ENCODE results near the gene CDK6.

DNA sequence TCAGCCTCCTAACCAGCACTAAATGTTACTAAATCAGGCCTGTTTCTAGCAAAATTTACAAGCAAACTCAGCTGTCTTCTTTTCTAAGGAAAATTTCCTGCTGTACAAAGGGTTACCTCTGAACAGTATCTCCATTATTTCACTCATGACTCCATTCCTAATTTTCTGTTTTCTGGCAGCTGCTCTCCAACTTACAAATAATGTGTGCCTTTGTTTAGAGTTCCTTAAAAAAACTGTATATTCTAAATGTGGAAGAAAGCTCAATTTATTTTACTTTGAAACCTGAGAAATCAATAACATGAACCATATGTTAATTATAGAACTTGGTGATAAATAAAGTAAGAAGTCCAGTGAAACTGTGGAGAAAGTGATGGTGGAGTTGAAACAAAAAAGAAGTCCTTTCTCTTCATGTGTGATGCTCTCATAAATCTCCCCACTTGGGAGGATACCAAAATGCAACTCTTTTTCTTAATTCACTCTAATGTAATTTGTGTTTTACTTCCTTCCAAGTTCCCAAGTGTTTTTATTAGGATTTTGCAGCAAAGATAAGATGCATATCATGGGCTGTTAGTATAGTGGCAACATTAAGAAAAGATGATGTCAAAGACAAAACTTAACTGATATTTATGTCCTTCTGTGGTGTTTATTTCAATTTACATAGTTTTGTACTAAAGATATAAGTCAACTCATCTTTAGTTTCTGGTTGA, 74.8 kb downstream of the CDK6 start:
- TF ChIP-seq, protein P1, sequence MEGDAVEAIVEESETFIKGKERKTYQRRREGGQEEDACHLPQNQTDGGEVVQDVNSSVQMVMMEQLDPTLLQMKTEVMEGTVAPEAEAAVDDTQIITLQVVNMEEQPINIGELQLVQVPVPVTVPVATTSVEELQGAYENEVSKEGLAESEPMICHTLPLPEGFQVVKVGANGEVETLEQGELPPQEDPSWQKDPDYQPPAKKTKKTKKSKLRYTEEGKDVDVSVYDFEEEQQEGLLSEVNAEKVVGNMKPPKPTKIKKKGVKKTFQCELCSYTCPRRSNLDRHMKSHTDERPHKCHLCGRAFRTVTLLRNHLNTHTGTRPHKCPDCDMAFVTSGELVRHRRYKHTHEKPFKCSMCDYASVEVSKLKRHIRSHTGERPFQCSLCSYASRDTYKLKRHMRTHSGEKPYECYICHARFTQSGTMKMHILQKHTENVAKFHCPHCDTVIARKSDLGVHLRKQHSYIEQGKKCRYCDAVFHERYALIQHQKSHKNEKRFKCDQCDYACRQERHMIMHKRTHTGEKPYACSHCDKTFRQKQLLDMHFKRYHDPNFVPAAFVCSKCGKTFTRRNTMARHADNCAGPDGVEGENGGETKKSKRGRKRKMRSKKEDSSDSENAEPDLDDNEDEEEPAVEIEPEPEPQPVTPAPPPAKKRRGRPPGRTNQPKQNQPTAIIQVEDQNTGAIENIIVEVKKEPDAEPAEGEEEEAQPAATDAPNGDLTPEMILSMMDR (IDR thresholded peaks at IDR 0.05): no peak
- TF ChIP-seq POLR2A (IDR thresholded peaks at IDR 0.05): no peak
- TF ChIP-seq POLR2AphosphoS5 (IDR thresholded peaks at IDR 0.05): no peak

Data from gastroesophageal sphincter (tissue), 3 donors.